ENCODE results near the gene CUBN.

Gene CUBN

DNA sequence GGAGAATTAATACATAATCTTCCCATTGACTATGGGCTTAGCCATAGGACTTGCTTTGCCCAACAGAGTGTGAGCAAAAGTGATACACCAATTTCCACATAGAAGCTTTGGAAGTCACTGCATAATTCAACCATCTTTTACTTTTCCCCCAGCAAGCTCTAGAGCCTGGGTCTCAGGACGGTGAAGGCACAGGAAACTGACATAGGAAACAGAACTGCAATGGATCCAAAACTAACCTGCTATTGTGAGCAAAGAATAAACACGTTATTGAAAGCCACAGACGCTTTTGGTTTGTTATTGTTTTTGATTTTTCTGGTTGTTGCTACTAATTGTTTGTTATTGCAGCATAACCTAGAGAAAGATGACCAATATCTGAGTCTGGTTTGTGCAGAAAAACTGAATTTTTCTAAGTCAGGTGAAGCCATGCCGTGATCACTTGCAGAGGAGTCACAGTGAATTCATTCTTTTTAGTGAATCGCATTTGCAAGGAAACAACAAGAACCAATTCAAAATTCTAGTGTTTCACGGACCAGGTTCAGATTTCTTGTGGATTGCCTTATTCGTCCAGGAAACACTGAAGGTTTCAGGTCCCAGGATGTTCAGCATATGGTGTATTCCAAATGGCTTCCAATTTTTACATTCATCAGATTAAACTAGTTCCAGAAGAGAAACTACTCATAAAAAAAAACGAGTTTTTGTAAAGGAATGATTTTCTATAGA lies 52.8 kb downstream of the CUBN start:
- Histone ChIP-seq H3K4me3 (no peak overlapping the region), H3K27ac (peak overlapping the region in 8 of 21 experiments; percentile 7 to 77 (median 57))

DNA sequence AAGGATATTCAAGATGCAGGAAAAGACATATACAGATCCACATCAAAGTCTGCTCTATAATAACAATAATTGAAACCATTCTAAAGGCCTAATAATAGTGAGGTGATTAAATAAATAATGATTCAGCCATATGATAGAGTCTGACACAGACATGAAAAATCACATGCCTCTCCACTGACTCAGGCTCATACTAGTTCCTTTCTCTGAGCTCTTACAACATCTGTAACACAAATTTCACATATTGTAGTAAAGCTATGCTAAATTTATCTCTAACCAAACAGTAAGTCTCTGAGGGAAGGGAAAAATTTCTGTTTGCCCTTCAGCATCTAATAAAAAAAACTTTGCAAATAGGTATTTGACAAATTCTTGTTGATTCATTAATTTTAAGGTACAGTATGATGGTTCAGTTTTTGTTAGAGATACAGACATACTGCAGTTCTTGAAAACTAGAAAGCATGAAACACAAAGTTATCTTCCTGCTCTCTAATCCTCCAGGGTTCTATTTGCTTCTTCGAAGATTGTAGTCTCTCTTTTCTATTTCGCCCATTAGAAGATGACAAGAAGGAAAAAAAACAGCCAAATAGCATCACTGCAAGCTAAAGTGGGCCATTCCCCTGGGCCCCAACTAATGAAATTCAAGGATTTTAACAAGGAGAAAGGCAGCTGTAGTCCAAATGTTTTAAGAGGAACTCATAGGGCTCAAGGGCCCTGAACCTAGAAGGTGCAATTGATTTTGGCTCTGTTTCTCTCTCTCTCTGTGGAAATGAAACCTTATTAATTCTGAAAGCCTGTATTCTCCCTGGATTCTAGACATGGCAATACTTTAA lies 53.9 kb downstream of the CUBN start:
- Histone ChIP-seq H3K27ac (peak overlapping the region in 15 of 21 experiments; percentile 6 to 77 (median 56)), H3K4me3 (no peak overlapping the region)

DNA sequence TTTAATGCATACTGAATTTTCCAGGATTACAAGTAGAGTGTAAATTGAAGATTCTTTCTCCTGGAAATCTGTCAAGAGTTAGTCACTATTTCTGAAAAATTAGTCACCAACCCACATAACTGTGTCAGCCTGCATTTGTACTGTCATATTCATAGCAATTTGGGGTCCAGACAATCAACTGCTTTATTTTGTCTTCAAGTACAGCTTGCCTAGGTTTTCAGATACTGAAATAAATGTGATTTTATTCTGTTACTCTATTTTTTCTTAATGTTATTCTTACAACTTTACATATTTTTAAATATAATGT lies 55.1 kb downstream of the CUBN start:
- no peak overlapping the region for H3K4me3 ChIP-seq
- H3K27ac ChIP-seq, result peak overlapping the region in 3 of 21 experiments; percentile 62 to 73 (median 73)

DNA sequence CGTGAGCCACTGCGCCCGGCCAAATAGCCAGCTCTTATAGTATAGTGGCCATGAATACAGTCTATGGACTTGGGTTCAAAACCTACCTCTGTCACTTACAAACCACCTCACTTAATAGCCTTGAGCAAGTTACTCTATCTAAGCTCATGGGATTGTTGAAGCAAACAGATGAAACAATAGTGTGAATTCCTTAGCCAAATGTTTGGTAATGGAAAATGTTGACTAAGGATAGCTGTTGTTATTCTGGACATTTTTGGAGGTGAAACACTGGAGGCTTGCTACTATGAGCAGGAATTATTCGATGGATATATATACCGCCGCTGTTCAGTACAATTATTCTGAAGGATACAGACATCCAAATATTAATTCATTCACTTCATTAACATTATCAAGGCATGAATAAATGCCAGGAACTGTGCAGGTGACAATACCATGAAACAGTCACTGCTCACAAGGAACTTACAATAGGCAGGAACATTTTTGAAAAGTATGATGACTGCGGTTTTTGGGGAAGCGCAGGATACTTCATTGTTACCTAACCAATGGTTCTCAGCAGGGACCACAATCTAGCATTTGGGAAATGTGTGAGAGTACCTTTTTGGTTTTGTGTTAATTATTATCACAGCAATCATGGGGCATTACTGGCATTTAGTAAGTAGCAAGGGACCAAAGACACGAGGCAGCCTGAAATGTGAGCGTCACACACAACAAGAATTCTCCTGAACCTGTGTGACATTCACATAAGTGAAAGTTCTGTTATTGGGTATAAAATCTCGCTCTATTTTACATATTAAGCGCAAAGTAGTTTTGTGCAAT lies 55.7 kb downstream of the CUBN start:
- Histone ChIP-seq H3K4me3 (no peak overlapping the region), H3K27ac (peak overlapping the region in 2 of 21 experiments; percentile 62 to 73)

DNA sequence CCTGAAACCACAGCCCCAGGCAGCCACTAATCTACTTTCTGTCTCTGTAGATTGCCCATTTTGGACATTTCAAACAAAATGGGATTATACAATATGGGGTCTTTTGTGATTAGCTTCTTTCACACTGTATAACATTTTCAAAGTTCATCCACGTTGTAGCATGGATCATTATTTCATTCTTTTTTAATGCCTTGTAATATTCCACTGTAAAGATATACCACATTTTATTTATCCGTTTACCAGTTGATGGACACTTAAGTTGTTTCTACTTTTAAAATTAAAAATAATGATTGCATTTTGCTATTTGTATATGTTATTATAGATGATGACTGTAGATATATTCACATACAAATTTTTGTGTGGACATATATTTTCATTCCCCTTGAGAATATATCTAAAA lies 60.7 kb downstream of the CUBN start:
- Histone ChIP-seq H3K27ac (no peak overlapping the region), H3K4me3 (no peak overlapping the region)

DNA sequence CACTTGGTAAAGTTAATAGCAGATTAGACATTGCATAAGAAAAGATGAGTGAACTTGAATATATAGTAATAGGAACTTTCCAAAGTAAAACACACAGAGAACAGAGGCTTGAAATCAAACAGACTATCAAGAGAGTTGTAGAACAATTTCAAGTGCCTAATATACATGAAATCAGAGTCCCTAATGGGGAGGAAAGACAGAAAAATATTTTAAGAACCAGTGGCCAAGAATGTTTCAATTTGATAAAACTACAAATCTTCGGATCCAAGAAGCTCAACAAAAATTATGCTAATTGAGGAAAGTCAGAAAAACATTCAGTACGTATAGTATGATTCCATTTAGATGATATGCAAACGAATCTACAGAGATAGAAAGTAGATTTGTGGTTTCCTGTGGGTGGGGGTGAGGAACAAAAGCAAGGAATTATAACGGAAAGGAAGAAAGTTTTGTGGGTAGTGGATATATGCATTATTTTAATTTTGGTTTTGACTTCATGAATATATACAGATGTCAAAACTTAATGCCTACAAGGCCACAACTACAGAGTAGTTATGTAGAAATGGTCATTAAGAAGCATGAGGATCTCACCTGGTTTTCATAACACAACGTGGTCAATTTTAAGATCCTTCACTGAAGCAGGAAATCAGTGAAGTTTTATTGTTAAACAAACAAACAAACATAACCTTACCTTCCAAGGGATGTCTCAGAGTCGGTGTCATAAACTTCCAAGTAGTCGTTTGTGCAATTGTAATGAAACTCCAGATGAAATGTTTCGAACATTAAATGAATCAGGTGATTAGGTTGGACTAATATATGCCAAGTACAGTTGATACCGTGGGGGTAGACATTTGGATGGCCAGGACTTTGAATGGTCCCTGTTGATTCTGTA lies 62.0 kb downstream of the CUBN start:
- Histone ChIP-seq H3K4me3 (no peak overlapping the region), H3K27ac (no peak overlapping the region)

DNA sequence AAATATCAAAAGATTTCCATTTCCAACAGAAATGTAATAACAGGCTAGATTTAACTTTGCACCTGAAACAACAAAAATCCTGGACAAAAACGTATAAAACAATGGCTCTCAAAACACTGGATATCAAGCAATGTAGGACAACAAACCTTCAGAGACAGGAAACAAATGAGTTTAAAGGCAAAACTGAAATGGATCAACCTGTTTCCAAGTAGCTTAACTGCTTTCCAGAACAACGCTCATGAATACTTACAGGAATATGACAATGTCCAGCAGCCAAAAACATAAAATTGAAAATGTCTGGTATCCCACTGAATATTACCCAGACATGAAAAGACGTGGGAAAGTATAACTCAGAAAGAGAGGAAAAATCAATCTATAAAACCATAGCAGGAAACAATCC lies 62.8 kb downstream of the CUBN start:
- no peak overlapping the region for H3K4me3 ChIP-seq
- no peak overlapping the region for H3K27ac ChIP-seq

DNA sequence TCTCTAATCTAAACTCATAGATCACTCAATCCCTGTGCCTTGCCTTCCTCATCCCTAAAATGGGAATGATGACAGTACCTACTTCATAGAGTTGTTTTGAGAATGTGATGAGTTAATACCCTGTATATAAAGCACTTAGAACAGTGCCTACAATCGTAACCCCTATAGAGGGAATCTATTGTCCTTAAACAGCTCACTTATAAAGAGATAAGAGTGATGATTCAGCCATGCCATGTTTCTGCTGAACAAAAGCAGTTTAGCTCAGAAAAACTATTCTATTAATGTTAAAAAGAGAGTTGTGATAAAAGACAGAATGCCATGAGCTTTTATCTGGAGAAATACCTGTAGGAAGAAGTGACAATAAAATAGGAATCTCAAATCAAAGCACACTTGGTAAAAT lies 63.6 kb downstream of the CUBN start:
- H3K27ac ChIP-seq, result no peak overlapping the region

DNA sequence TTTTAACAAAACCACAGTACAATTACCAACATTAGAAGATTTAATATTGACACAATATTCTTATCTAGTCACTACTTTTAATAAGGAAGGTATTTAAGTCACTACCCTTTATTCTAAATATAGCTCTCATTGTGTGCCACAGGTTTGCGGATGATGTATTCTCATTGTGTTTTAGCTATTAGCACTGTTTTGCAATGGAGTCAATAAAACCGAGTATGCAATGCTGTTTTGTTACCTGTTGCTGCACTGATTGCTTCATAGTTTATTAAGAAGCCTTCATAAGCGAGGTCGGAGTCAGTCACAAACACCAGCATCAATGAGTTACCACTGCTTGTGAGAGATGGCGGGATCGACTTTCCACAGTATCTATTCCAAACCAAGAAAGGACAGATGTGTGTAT lies 64.3 kb downstream of the CUBN start:
- Histone ChIP-seq H3K27ac (no peak overlapping the region), H3K4me3 (no peak overlapping the region)

More for the DNA sequence above, 63.6 kb downstream of the CUBN start:
- H3K4me3 ChIP-seq, result no peak overlapping the region

DNA sequence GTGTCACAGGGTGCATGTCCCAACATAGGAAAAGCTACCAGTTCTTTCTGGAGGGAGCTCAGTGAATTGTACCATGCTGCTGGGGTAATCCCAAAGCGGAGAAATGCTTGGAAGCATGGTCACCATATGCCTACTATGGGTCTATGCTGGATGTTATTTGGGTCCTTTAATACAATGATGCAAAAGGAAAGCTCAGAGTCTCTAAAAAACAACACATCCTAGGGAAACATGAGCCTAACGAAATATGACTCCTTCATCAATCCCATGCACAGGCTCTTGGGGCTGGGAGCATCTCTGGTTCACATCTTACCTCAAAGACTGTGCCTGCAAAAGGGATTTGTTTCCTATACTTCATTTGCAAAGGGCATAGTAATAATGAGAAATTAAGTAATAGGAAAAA lies 65.2 kb downstream of the CUBN start:
- Histone ChIP-seq H3K4me3 (no peak overlapping the region), H3K27ac (peak overlapping the region in 1 of 21 experiments; percentile 33)

DNA sequence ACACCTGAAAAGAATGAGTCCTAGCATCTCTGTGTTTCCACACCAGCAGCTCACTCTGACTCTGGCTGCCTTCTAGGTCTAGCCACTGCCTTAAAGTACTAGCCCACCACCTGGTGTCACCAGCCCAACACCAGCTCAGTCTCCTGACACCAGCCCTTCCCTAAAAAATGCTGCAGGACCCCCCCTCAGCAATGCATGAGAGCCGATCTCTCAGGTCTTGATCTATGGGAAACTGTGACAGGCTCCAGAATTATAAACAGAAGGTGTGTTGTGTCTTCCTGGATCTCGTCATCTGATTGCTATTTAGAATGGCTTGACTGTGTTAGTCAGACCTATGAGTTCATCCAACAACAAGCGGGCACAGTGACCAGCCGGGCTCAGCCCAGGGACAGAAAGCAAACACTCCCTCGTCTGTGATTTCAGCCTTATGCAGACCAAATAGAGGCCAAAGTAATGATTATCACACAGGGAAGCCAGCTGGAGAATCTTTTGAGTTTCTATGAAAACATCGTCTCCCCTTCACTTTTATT lies 66.6 kb downstream of the CUBN start:
- H3K4me3 ChIP-seq, result no peak overlapping the region
- H3K27ac ChIP-seq, result peak overlapping the region in 19 of 21 experiments; percentile 9 to 85 (median 57)

DNA sequence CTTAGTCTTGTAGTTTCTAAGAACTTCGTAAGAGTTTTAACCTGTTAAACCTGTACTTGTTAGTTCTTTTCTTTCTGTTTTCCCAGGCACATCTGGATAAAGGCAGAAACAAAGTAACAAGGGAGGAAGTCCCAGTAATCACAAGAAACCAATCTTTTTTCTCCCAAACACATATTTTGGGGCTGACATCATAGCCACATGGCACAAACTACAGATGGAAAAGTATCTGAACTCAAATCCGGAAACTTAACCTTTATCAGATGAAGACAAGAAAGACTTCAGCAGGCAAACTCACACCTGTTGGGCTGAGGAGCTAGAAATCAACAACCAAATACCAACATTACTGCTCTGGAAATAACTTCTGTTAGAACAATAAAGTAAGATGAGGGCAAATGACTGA lies 67.1 kb downstream of the CUBN start:
- H3K4me3 ChIP-seq, result no peak overlapping the region

DNA sequence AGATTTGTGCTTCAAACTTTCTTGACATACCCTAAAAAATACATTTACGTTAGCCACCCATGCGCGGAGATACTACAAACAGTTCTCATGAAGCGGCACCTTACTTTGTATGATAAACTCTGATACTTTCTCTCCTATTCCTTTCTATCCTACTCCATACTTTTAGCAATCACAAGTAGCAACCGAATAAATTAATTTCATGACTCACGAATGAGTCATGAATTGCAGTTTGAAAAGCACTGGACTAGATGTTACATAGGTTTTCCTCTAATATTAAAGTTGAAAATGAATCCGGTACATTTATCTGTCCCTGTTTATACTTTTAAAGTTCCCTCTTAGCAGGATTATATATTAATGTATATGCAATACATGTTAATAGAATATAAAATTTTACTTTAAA lies 67.6 kb downstream of the CUBN start:
- no peak overlapping the region for H3K4me3 ChIP-seq
- peak overlapping the region in 11 of 21 experiments; percentile 5 to 85 (median 69) for H3K27ac ChIP-seq

More for the DNA sequence above, 67.1 kb downstream of the CUBN start:
- peak overlapping the region in 19 of 21 experiments; percentile 9 to 85 (median 57) for H3K27ac ChIP-seq

DNA sequence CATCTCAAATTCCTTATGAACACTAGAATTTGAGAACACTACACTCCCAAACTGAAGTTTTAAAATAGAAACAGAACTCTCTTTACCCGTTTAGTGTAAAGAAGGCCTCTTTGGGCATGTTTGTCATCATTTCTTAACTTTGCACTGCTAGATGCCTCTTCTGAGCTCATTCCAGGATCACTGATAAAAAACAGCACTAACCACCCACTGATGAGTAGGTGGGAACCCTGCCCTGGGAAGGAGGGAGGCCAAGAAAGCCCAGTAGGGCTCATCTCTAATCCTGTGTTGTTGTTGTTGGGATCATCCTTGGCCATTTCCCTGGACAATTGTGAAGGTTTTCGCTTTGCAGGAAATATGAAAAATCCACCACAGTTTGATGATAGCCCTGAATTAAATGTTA lies 68.2 kb downstream of the CUBN start:
- Histone ChIP-seq H3K4me3 (no peak overlapping the region), H3K27ac (peak overlapping the region in 6 of 21 experiments; percentile 5 to 60 (median 36))

DNA sequence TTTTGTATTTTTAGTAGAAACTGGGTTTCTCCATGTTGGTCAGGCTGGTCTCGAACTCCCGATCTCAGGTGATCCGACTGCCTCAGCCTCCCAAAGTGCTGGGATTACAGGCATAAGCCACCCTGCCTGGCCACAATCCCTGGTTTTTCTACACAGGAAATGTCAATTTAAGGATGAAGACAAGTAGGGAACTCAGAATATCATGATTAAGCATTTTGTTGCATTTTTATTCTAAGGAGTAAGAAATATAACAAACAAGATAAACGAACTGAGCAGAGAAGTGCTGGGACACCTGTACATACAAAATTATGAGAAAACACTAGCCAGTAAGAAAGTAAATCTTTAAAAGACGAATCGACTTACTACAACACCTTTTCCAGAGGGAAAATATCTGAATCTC lies 69.3 kb downstream of the CUBN start:
- Histone ChIP-seq H3K4me3 (no peak overlapping the region), H3K27ac (peak overlapping the region in 2 of 21 experiments; percentile 10 to 12)

DNA sequence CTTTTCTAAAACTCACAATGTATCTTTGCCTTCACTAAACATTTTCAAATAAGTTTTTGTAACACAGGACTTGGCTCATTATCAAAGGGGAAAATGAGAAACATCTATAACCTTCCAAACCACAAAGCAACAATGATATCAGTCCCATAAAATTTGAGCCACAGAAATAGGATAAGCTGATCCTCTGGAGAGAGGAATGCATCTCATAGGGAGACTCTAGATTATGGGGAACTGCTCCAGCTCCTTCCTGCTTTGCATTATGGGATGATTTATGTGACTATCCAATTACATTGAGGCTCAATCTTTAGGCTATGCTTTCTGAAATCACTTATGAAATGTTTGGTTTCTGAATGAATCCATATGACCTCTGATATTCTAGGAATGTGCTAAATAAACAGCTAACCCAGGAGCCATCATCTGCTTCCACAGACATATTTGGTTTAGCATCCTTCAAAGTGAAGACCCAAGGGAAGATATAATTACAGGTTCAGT lies 70.4 kb downstream of the CUBN start:
- Histone ChIP-seq H3K4me3 (no peak overlapping the region), H3K27ac (peak overlapping the region in 4 of 21 experiments; percentile 3 to 54 (median 22))

DNA sequence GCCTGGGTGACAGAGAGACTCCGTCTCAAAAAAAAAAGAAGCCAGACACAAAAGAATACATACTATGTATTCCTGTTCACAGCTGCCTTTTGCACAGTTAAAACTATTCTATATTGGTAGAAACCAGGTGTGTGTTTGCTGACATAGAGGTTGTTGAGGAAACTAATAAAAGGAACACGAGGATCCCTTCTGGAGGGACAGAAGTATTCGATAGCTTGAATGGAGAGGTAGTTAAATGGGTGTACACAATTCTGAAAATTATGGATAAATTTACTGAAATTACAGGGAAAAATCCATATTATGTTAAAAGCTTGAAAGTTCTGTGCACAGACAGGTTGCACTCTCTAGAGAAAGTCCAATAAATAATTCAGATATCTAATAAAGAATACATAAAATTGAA lies 71.5 kb downstream of the CUBN start:
- no peak overlapping the region for H3K4me3 ChIP-seq
- no peak overlapping the region for H3K27ac ChIP-seq

DNA sequence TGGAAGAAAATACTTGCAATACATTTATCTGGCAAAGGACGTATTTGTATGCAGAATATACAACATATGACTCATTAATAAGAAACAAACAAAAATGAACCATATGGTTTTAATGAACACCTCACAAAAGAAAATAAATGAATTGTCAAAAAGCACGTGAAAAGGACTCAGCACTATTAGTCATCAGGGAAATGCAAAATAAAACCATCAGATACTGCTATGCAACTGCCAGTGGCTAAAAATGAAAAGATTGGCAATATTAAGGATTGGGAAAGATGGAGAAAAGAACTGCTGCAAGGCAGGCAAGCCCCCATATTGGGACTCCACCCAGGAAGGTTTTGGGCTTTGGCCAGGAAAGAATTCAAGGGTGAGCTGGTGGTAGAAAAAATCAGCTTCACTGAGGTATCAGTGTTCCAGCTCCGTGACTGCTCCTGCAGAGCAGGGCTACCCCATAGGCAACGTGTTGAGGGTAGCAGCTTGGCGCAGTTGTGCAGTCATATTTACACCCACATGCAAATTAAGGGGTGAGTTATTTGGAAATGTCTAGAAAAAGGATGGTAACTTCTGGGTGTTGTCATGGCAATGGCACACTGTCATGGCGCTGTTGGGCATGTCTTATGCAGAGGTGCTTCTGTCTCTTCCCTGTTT lies 72.7 kb downstream of the CUBN start:
- no peak overlapping the region for H3K4me3 ChIP-seq
- H3K27ac ChIP-seq, result peak overlapping the region in 1 of 21 experiments; percentile 47
